ENCODE measurements around the gene FRMPD4. TPM values are rescaled to one million over a fixed set of nuclear protein-coding genes. Genes with fewer than 3 reads are reported as not detected.

Gene FRMPD4
- total and polyA plus RNA-seq, 2 experiments from 2014 or later: 0.19 to 0.80 TPM

- H3K4me2 ChIP-seq: no peak overlapping the region
- no peaks in the 10 kb centered on the region for H3K9me2 ChIP-seq (ENCODE audit: insufficient read depth)
- ATAC-seq: no peak
- H4K20me1 ChIP-seq (replicated peaks; ENCODE audit: insufficient read depth): no peaks in the 10 kb centered on the region
- no peaks in the 10 kb centered on the region for H3K27me3 ChIP-seq (ENCODE audit: insufficient read depth)
- no peaks in the 10 kb centered on the region for H3K36me3 Mint-ChIP-seq (ENCODE audit: low read depth)
- TF ChIP-seq JUNB (IDR thresholded peaks at IDR 0.05; ENCODE audit: unreplicated experiment) (no peak), POLR2AphosphoS5 (IDR thresholded peaks at IDR 0.05; ENCODE audit: low read depth) (no peak), EZH2phosphoT487 (IDR thresholded peaks at IDR 0.05; ENCODE audit: unreplicated experiment) (no peak), CREB1 (CRISPR knock-in tag; IDR thresholded peaks at IDR 0.05; ENCODE audit: low read depth) (no peak), ZNF462 (CRISPR knock-in tag; IDR thresholded peaks at IDR 0.05) (no peak)
- DNase-seq (ENCODE audit: low spot score): no peak
- no peaks in the 10 kb centered on the region for H3K4me1 ChIP-seq (ENCODE audit: insufficient read depth)
- no peak overlapping the region for H3K27ac ChIP-seq (ENCODE audit: low read depth)
- H3K4me3 ChIP-seq: no peak overlapping the region
- H3K9me3 Mint-ChIP-seq: no peaks in the 10 kb centered on the region
- no peaks in the 10 kb centered on the region for H3K79me2 ChIP-seq (replicated peaks; ENCODE audit: insufficient read depth)
- no peaks in the 10 kb centered on the region for H3K4me1 Mint-ChIP-seq
- no peak overlapping the region for H2AFZ ChIP-seq
- no peaks in the 10 kb centered on the region for H3K27me3 Mint-ChIP-seq (ENCODE audit: insufficient read depth, low read depth, poor library complexity)
- H3K4me3 Mint-ChIP-seq: no peak overlapping the region
- no peaks in the 10 kb centered on the region for H3F3A ChIP-seq (replicated peaks; ENCODE audit: low read depth)
- H3K27ac Mint-ChIP-seq: no peak overlapping the region
- H3K36me3 ChIP-seq (ENCODE audit: insufficient read depth): no peaks in the 10 kb centered on the region
These were observed 471.8 kb downstream of the FRMPD4 start for GRCh38 chrX:12610079-12610478.

GRCh38 chrX:12611471-12611870 is 473.2 kb downstream of the FRMPD4 start:
- Mint-ChIP-seq H3K9me3 (no peaks in the 10 kb centered on the region), H3K27ac (no peak overlapping the region), H3K4me1 (no peaks in the 10 kb centered on the region), H3K27me3 (ENCODE audit: insufficient read depth, low read depth, poor library complexity) (no peaks in the 10 kb centered on the region), H3K36me3 (ENCODE audit: low read depth) (no peaks in the 10 kb centered on the region), H3K4me3 (no peak overlapping the region)
- no peaks in the 10 kb centered on the region for H3K9me2 ChIP-seq (ENCODE audit: insufficient read depth)
- DNase-seq (ENCODE audit: low spot score) (no peak), ATAC-seq (no peak)
- no peaks in the 10 kb centered on the region for H3K27me3 ChIP-seq (ENCODE audit: insufficient read depth)
- H3K4me3 ChIP-seq: no peak overlapping the region
- no peak overlapping the region for H3K4me2 ChIP-seq
- H3K27ac ChIP-seq (ENCODE audit: low read depth): no peak overlapping the region
- H3K79me2 ChIP-seq (replicated peaks; ENCODE audit: insufficient read depth): no peaks in the 10 kb centered on the region
- no peaks in the 10 kb centered on the region for H3K36me3 ChIP-seq (ENCODE audit: insufficient read depth)
- H3K4me1 ChIP-seq (ENCODE audit: insufficient read depth): no peaks in the 10 kb centered on the region
- H3F3A ChIP-seq (replicated peaks; ENCODE audit: low read depth): no peaks in the 10 kb centered on the region
- no peaks in the 10 kb centered on the region for H4K20me1 ChIP-seq (replicated peaks; ENCODE audit: insufficient read depth)
- no peak overlapping the region for H2AFZ ChIP-seq
- no peak for TF ChIP-seq ZNF114 (CRISPR knock-in tag; IDR thresholded peaks at IDR 0.05)
- TF ChIP-seq EZH2phosphoT487 (IDR thresholded peaks at IDR 0.05; ENCODE audit: unreplicated experiment): no peak
- no peak for TF ChIP-seq REST (IDR thresholded peaks at IDR 0.05; ENCODE audit: unreplicated experiment)
- no peak for TF ChIP-seq STAT1 (IDR thresholded peaks at IDR 0.05; ENCODE audit: unreplicated experiment)
- TF ChIP-seq JUNB (IDR thresholded peaks at IDR 0.05; ENCODE audit: unreplicated experiment): no peak
- TF ChIP-seq, protein P1, sequence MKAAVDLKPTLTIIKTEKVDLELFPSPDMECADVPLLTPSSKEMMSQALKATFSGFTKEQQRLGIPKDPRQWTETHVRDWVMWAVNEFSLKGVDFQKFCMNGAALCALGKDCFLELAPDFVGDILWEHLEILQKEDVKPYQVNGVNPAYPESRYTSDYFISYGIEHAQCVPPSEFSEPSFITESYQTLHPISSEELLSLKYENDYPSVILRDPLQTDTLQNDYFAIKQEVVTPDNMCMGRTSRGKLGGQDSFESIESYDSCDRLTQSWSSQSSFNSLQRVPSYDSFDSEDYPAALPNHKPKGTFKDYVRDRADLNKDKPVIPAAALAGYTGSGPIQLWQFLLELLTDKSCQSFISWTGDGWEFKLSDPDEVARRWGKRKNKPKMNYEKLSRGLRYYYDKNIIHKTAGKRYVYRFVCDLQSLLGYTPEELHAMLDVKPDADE (IDR thresholded peaks at IDR 0.05): no peak
- no peak for TF ChIP-seq EZH2 (IDR thresholded peaks at IDR 0.05; ENCODE audit: low read depth, unreplicated experiment)
- TF ChIP-seq POLR2AphosphoS5 (IDR thresholded peaks at IDR 0.05; ENCODE audit: low read depth): no peak
- TF ChIP-seq NANOG (IDR thresholded peaks at IDR 0.05; ENCODE audit: borderline replicate concordance): no peak
- TF ChIP-seq CREB1 (CRISPR knock-in tag; IDR thresholded peaks at IDR 0.05; ENCODE audit: low read depth): no peak

Data from GM23338 (cell line).